ENCODE results near the gene CABP1. TPM values are rescaled to one million over a fixed set of nuclear protein-coding genes. Genes with fewer than 3 reads are reported as not detected.

CABP1 gene
- total and polyA plus RNA-seq, 9 of the 15 experiments (the other 6 are each of a cell fraction or from before 2014, with no cell fraction given), result not detected

GRCh38 chr12:120647375-120647755, 6.9 kb downstream of the CABP1 start:
- intact Hi-C loops (cut with micrococcal nuclease), result loop anchor here (1.0 to 10.0 kb wide), 4 partner anchors 67 to 325 kb away; partner anchors contain the start of genes COX6A1 and PLA2G1B
- Histone ChIP-seq H3K9me1 (ENCODE audit: control insufficient read depth, insufficient read depth, low read length) (no peaks in the 10 kb centered on the region), H3K4me1 (replicated peaks in 1 of 2; ENCODE audit: control insufficient read depth in 2 of 2, insufficient read depth in 2 of 2, low read length in 2 of 2) (peaks cover 3 to 6% of the 10 kb centered on the region in 2 experiments; a peak in 2 of 5 replicates), H3K36me3 (ENCODE audit: control insufficient read depth, insufficient read depth, low read length) (no peaks in the 10 kb centered on the region), H3K27ac (ENCODE audit: extremely low read depth, low read depth, low read length) (no peak overlapping the region), H2AFZ (ENCODE audit: low read depth, low read length) (no peak overlapping the region), H3K9me3 (replicated peaks; ENCODE audit: control insufficient read depth, insufficient read depth, low read depth, low read length) (no peaks in the 10 kb centered on the region), H3K4me2 (ENCODE audit: insufficient read depth, low read length) (no peak overlapping the region), H3K27me3 (ENCODE audit: control insufficient read depth in 2 of 2, insufficient read depth in 2 of 2, low read length in 2 of 2) (peaks cover 30 to 34% of the 10 kb centered on the region in 2 experiments; a peak in 4 of 5 replicates), H4K20me1 (replicated peaks; ENCODE audit: control insufficient read depth, insufficient read depth, low read length) (no peaks in the 10 kb centered on the region; the same call in none of the 2 replicates), H3K4me3 (no peak overlapping the region), H3K9ac (ENCODE audit: insufficient read depth in 1 of 2, low read depth in 2 of 2, low read length in 2 of 2) (no peak overlapping the region), H3K79me2 (ENCODE audit: control insufficient read depth, insufficient read depth, low read length) (no peaks in the 10 kb centered on the region)
- no TSS peak for BruUV-seq (replicated peaks)
- in situ Hi-C loops (cut with MboI), result no loop called here
- ChIA-PET CTCF (ENCODE audit: low intra/inter-chr PET ratio) (interaction anchor here (0.6 to 3.9 kb wide), 8 partner anchors 51 to 358 kb away, joined by 3 to 19 read pairs (median 5); no protein-coding TSS in a partner anchor), POLR2A (interaction anchor here (1.0 kb wide), 1 partner anchor 68 kb away, joined by 4 read pairs; no protein-coding TSS in a partner anchor)
- no peak for ATAC-seq
- no peak for FAIRE-seq
- DNase-seq (ENCODE audit: extremely low read depth in 1 of 4, low spot score in 3 of 4), result no peak
- WGBS (ENCODE audit: insufficient coverage, low coverage, missing lambda C conversion rate), result 34% methylated on average over 10 of the region's 13 CpGs
- no peak for TF ChIP-seq PHB (CRISPR knock-in tag; IDR thresholded peaks at IDR 0.05)
- TF ChIP-seq, protein P1, sequence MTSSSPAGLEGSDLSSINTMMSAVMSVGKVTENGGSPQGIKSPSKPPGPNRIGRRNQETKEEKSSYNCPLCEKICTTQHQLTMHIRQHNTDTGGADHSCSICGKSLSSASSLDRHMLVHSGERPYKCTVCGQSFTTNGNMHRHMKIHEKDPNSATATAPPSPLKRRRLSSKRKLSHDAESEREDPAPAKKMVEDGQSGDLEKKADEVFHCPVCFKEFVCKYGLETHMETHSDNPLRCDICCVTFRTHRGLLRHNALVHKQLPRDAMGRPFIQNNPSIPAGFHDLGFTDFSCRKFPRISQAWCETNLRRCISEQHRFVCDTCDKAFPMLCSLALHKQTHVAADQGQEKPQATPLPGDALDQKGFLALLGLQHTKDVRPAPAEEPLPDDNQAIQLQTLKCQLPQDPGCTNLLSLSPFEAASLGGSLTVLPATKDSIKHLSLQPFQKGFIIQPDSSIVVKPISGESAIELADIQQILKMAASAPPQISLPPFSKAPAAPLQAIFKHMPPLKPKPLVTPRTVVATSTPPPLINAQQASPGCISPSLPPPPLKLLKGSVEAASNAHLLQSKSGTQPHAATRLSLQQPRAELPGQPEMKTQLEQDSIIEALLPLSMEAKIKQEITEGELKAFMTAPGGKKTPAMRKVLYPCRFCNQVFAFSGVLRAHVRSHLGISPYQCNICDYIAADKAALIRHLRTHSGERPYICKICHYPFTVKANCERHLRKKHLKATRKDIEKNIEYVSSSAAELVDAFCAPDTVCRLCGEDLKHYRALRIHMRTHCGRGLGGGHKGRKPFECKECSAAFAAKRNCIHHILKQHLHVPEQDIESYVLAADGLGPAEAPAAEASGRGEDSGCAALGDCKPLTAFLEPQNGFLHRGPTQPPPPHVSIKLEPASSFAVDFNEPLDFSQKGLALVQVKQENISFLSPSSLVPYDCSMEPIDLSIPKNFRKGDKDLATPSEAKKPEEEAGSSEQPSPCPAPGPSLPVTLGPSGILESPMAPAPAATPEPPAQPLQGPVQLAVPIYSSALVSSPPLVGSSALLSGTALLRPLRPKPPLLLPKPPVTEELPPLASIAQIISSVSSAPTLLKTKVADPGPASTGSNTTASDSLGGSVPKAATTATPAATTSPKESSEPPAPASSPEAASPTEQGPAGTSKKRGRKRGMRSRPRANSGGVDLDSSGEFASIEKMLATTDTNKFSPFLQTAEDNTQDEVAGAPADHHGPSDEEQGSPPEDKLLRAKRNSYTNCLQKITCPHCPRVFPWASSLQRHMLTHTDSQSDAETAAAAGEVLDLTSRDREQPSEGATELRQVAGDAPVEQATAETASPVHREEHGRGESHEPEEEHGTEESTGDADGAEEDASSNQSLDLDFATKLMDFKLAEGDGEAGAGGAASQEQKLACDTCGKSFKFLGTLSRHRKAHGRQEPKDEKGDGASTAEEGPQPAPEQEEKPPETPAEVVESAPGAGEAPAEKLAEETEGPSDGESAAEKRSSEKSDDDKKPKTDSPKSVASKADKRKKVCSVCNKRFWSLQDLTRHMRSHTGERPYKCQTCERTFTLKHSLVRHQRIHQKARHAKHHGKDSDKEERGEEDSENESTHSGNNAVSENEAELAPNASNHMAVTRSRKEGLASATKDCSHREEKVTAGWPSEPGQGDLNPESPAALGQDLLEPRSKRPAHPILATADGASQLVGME (CRISPR knock-in tag; IDR thresholded peaks at IDR 0.05), result no peak
- TF ChIP-seq MYNN (IDR thresholded peaks at IDR 0.05), result no peak
- no peak for TF ChIP-seq MYNN (CRISPR knock-in tag; IDR thresholded peaks at IDR 0.05)
- no peak for TF ChIP-seq CBFB (CRISPR knock-in tag; IDR thresholded peaks at IDR 0.05)
- no peak for TF ChIP-seq TOE1 (IDR thresholded peaks at IDR 0.05; ENCODE audit: borderline replicate concordance)
- TF ChIP-seq TOE1 (CRISPR knock-in tag; IDR thresholded peaks at IDR 0.05; ENCODE audit: borderline replicate concordance, low read depth), result no peak
- TF ChIP-seq BCOR (IDR thresholded peaks at IDR 0.05), result no peak
- TF ChIP-seq, protein P2, sequence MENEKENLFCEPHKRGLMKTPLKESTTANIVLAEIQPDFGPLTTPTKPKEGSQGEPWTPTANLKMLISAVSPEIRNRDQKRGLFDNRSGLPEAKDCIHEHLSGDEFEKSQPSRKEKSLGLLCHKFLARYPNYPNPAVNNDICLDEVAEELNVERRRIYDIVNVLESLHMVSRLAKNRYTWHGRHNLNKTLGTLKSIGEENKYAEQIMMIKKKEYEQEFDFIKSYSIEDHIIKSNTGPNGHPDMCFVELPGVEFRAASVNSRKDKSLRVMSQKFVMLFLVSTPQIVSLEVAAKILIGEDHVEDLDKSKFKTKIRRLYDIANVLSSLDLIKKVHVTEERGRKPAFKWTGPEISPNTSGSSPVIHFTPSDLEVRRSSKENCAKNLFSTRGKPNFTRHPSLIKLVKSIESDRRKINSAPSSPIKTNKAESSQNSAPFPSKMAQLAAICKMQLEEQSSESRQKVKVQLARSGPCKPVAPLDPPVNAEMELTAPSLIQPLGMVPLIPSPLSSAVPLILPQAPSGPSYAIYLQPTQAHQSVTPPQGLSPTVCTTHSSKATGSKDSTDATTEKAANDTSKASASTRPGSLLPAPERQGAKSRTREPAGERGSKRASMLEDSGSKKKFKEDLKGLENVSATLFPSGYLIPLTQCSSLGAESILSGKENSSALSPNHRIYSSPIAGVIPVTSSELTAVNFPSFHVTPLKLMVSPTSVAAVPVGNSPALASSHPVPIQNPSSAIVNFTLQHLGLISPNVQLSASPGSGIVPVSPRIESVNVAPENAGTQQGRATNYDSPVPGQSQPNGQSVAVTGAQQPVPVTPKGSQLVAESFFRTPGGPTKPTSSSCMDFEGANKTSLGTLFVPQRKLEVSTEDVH (IDR thresholded peaks at IDR 0.05; ENCODE audit: low read depth, partially characterized antibody), result no peak
- no peak for TF ChIP-seq DMBX1 (CRISPR knock-in tag; IDR thresholded peaks at IDR 0.05; ENCODE audit: borderline replicate concordance)
- no peak for TF ChIP-seq NFRKB (IDR thresholded peaks at IDR 0.05; ENCODE audit: low read depth)
- TF ChIP-seq ZBTB5 (IDR thresholded peaks at IDR 0.05), result no peak
- no peak for TF ChIP-seq MTA3 (IDR thresholded peaks at IDR 0.05; ENCODE audit: borderline replicate concordance)
- TF ChIP-seq SRSF7 (optimal IDR thresholded peaks at IDR 0.05; ENCODE audit: low read depth, low read length), result no peak
